Aorta (tissue), 5 donors: Measurements from ENCODE around the gene PRSS1. TPM values are rescaled to one million over a fixed set of nuclear protein-coding genes. Genes with fewer than 3 reads are reported as not detected.
"Not testable (repeated sequence)": the region's sequence is repeated elsewhere in the genome, so short reads cannot be mapped to it uniquely, and the experiment has no call there.

ENCODE experiments used
- ATAC-seq: fragments of 200-7000 bp; cut with Tn5 transposase; one replicate; pipeline ENCODE4 v1.9.1; 2022; ENCODE audit warnings: moderate library complexity; ENCODE audit not compliant: low FRiP score
- DNase-seq, 2 donors: peaks; one replicate each; pipeline ENCODE4 v3.0.0-alpha.2; 2020
- H3K27ac ChIP-seq, 2 donors: one replicate each; pipeline ENCODE4 v1.5.1; 2013; ENCODE audit warnings: low read length in 2 of 2, mild to moderate bottlenecking in 2 of 2, moderate library complexity in 2 of 2, control low read depth in 1 of 2, inconsistent platforms in 1 of 2, low read depth in 1 of 2
- H3K27me3 ChIP-seq, 2 donors: one replicate each; pipeline ENCODE4 v1.6.1; 2013; ENCODE audit warnings: control low read depth in 1 of 2, low read length in 1 of 2, mild to moderate bottlenecking in 1 of 2, moderate library complexity in 1 of 2; ENCODE audit not compliant: insufficient read depth in 2 of 2, control insufficient read depth in 1 of 2
- H3K36me3 ChIP-seq, 2 donors: one replicate each; pipeline ENCODE4 v1.6.1; 2013; ENCODE audit warnings: control low read depth in 1 of 2, low read length in 1 of 2, mild to moderate bottlenecking in 1 of 2; ENCODE audit not compliant: insufficient read depth in 2 of 2, control insufficient read depth in 1 of 2
- H3K4me1 ChIP-seq, 2 donors: one replicate each; pipeline ENCODE4 v1.6.1; 2013; ENCODE audit warnings: low read length in 2 of 2, control low read depth in 1 of 2, mild to moderate bottlenecking in 1 of 2, moderate library complexity in 1 of 2; ENCODE audit not compliant: insufficient read depth in 2 of 2, control insufficient read depth in 1 of 2
- H3K4me3 ChIP-seq, 2 donors: one replicate each; pipeline ENCODE4 v1.5.1; 2013; ENCODE audit warnings: low read length in 2 of 2, control low read depth in 1 of 2, mild to moderate bottlenecking in 1 of 2
- H3K9me3 ChIP-seq: one replicate; pipeline ENCODE4 v1.6.1; 2013; ENCODE audit warnings: mild to moderate bottlenecking, low read length; ENCODE audit not compliant: control insufficient read depth
- WGBS, 2 donors: extraction: QIAGEN DNeasy Blood & Tissue Kit; methylation state at CpG; one replicate each; pipeline ENCODE4 v1.1.7; 2013; 5-methylcytosine and 5-hydroxymethylcytosine counted together
- intact Hi-C, 2 donors: fragments of 100-400 bp; cut with DNase I; formaldehyde crosslinking; loops; one replicate each; pipeline versions ENCODE4 v1.14.2 to v1.15.0; 2022
- polyA plus RNA-seq, 2 donors: library from polyadenylated mRNA; stranded (reverse); fragments of 200-250 nt; gene quantifications; one replicate each; pipeline ENCODE4 v1.2.3, GENCODE V29; 2013
- total RNA-seq, 2 donors: library from RNA; stranded (reverse); fragmentation: NEBNext Ultra II Directional; extraction: Animal tissue kit (Norgen Biotek cat#: 25700); gene quantifications; one replicate each; pipeline ENCODE4 v1.2.1, GENCODE V29; 2021
- donor health status: healthy with polysubstance abuse.
- donor health status: Bipolar disorder and iron deficiency.
- donor health status: DM: no; HTN: no; CAD: no.
- donor health status: DM: no; HTN: no; CAD: no.
- donor health status: DM: yes; HTN: yes; CAD: no.

Gene PRSS1
- total and polyA plus RNA-seq, 4 donors = 5.6 to 19.9 (median 7.5) TPM

- Histone ChIP-seq H3K4me1 (peaks cover 4% of the 10 kb centered on the region in 2 donors), H3K27me3 (no peaks in the 10 kb centered on the region), H3K36me3 (no peaks in the 10 kb centered on the region), H3K9me3 (no peaks in the 10 kb centered on the region), H3K4me3 (no peak overlapping the region), H3K27ac (no peak overlapping the region)
- WGBS, 2 donors = 78 to 85% methylated on average over 5 of the region's 5 CpGs
- intact Hi-C loops = no loop called here
- no peak for DNase-seq
- no peak for ATAC-seq
Observed at GRCh38 chr7:142740786-142741185, 8.5 kb upstream of the PRSS1 start.

GRCh38 chr7:142741932-142742331, 7.3 kb upstream of the PRSS1 start:
- intact Hi-C loops, H3K4me3 ChIP-seq, H3K27ac ChIP-seq, H3K9me3 ChIP-seq, H3K27me3 ChIP-seq, DNase-seq, H3K36me3 ChIP-seq, H3K4me1 ChIP-seq: not testable (repeated sequence)
- peak; percentile 54 for ATAC-seq

DNA sequence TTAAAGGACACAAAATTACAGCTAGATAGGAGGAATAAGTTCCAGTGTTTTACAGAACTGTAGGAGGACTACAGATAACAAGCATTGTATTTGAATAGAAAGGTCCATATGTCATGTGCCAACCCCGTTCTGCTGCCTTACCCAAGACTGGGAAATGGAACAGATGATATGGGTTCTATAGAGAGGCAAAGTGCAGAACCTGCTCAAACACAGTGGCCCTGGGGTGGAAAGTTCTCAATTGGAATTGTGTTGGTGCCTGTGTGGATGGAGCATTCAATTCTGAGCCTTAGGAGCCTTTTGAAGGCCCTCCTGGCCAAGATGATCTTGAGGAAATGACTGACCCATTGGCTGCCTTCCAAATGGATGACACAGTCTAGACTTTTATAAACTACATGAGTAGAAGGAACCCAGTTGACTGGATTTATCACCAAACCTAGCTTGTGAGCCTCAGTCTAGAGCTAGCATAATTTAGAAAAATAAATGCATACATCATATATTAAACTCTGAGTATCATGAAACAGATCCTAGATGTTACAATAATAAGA, 4.1 kb upstream of the PRSS1 start:
- Histone ChIP-seq H3K4me3 (no peak overlapping the region), H3K4me1 (peaks cover 4% of the 10 kb centered on the region in 2 donors), H3K27me3 (no peaks in the 10 kb centered on the region), H3K36me3 (no peaks in the 10 kb centered on the region), H3K27ac (no peak overlapping the region), H3K9me3 (no peaks in the 10 kb centered on the region)
- no peak for ATAC-seq
- WGBS, 2 donors = 90% methylated on average over 1 of the region's 1 CpG
- intact Hi-C loops = no loop called here
- no peak for DNase-seq

- DNase-seq (no peak), ATAC-seq (no peak)
- Histone ChIP-seq H3K4me1 (peaks cover 4% of the 10 kb centered on the region in 2 donors), H3K27me3 (no peaks in the 10 kb centered on the region), H3K27ac (no peak overlapping the region), H3K4me3 (no peak overlapping the region), H3K9me3 (no peaks in the 10 kb centered on the region), H3K36me3 (no peaks in the 10 kb centered on the region)
- intact Hi-C loops = no loop called here
- 80 to 92% methylated on average over 4 of the region's 4 CpGs for WGBS, 2 donors
Observed at GRCh38 chr7:142745745-142746144, 3.5 kb upstream of the PRSS1 start.

- Histone ChIP-seq H3K9me3 (no peaks in the 10 kb centered on the region), H3K36me3 (no peaks in the 10 kb centered on the region), H3K27me3 (no peaks in the 10 kb centered on the region), H3K4me1 (peaks cover 4% of the 10 kb centered on the region in 2 donors), H3K27ac (no peak overlapping the region), H3K4me3 (no peak overlapping the region)
- ATAC-seq = no peak
- DNase-seq = no peak
- WGBS, 2 donors = 95 to 96% methylated on average over 3 of the region's 3 CpGs
- intact Hi-C loops = no loop called here
Observed at GRCh38 chr7:142746264-142746663, 3.0 kb upstream of the PRSS1 start.

DNA sequence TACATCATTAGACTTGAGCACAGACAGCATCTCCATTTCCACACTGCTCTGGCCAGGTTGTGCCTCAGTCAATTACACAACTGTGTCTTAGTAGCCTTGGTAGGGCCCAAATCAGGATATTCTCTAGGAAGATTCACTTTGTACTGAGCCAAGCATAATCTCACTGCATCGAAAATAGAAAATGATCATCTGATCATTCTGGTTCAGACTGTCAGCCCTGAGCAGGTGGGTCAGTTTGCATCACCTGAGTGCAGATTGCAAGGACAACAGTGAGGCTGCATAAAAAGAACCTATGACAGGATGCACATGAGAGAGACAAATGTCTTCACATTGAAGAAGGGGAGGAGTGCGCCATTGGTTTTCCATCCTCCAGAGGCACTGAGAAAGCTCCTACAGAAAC, 862 bp upstream of the PRSS1 start:
- WGBS, 2 donors = 85 to 97% methylated on average over 2 of the region's 2 CpGs
- intact Hi-C loops, ATAC-seq, H3K9me3 ChIP-seq, H3K4me1 ChIP-seq, H3K27me3 ChIP-seq, H3K27ac ChIP-seq, H3K36me3 ChIP-seq, H3K4me3 ChIP-seq, DNase-seq: not testable (repeated sequence)

DNA sequence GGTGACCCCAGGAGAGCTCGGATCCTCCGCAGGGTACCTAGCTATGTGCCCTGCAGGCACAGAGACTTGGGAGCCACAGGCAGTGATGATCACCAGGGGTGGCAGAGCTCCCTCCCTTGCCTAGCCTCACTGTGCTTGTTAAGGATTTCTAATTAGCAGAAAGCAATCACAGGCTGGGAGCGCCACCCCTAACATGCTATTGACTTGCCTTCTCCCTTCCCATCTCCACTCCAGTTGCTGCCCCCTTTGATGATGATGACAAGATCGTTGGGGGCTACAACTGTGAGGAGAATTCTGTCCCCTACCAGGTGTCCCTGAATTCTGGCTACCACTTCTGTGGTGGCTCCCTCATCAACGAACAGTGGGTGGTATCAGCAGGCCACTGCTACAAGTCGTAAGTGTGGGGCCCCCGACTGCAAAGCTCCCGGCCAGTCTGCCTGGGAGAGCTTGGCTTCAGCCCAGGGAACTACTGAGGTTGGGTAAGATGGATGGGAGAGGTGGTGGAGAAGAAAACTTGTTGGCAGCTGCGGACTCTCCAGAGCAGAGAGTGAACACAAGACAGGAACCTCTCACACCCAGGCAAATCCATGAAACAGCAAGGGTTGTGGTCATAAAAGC, 1.2 kb downstream of the PRSS1 start:
- intact Hi-C loops = no loop called here
- WGBS, 2 donors = 74 to 89% methylated on average over 9 of the region's 9 CpGs
- no peaks in the 10 kb centered on the region for H3K9me3 ChIP-seq
- H3K27me3 ChIP-seq = no peaks in the 10 kb centered on the region
- H3K4me1 ChIP-seq = no peaks in the 10 kb centered on the region
- ATAC-seq (no peak), DNase-seq (no peak)
- H3K36me3 ChIP-seq = no peaks in the 10 kb centered on the region
- H3K27ac ChIP-seq = no peak overlapping the region
- H3K4me3 ChIP-seq = no peak overlapping the region

DNA sequence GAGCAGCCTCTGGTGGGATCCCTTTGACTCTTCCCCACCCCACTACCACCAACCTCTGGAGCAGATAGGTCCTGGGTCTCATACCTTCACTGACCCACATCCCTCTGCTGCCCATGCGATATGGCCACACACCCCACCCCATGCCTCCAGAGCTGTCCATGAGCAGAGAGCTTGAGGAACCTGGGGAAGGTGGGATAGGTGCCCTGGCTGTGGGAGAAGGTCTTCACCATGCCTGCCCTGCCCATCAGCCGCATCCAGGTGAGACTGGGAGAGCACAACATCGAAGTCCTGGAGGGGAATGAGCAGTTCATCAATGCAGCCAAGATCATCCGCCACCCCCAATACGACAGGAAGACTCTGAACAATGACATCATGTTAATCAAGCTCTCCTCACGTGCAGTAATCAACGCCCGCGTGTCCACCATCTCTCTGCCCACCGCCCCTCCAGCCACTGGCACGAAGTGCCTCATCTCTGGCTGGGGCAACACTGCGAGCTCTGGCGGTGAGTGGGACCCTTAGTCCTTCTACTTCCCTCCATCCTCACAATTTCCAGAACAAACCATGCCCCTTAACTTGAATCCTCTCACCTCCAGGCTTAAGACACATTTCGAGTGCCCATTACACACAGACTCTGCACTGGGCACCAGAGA, 2.4 kb downstream of the PRSS1 start:
- H3K9me3 ChIP-seq, H3K4me3 ChIP-seq, ATAC-seq, H3K27me3 ChIP-seq, DNase-seq, H3K4me1 ChIP-seq, H3K36me3 ChIP-seq, H3K27ac ChIP-seq: not testable (repeated sequence)
- WGBS, 2 donors = 89 to 96% methylated on average over 13 to 14 of the region's 14 CpGs
- intact Hi-C loops = loop anchor here in 1 of 2 donors (1.0 kb wide), 1 partner anchor 20 kb away; no protein-coding TSS in a partner anchor
